Gastrocnemius medialis (tissue), 4 donors: Measurements from ENCODE around the gene CACNB4. TPM values are rescaled to one million over a fixed set of nuclear protein-coding genes. Genes with fewer than 3 reads are reported as not detected.

Source experiments
- ATAC-seq, 2 donors: fragments of 150-250 bp; one replicate each; pipeline ENCODE4 v1.9.1; 2016
- DNase-seq, 2 donors: peaks; one replicate each; pipeline ENCODE4 v3.0.0-alpha.2; 2019
- H3K27ac ChIP-seq, 4 donors: fragments of 200-600 bp; sonication (generic); 1 replicate in 1 of 4; 2 replicates in 3 of 4; pipeline ENCODE4 v1.5.1; 2016 to 2018; ENCODE audit warnings: mild to moderate bottlenecking in 2 of 4, moderate library complexity in 1 of 4
- H3K27me3 ChIP-seq, 3 donors: fragments of 200-600 bp; sonication (generic) in 2 of 3; 1 replicate in 1 of 3; 2 replicates in 2 of 3; pipeline versions ENCODE4 v1.5.1 to v1.6.0; 2016 to 2019; ENCODE audit warnings: mild to moderate bottlenecking in 1 of 3, moderate library complexity in 1 of 3
- H3K36me3 ChIP-seq, 2 donors: fragments of 200-600 bp; sonication (generic) in 1 of 2; one replicate each; pipeline ENCODE4 v1.5.1; 2017 to 2018
- H3K4me1 ChIP-seq, 2 donors: fragments of 200-600 bp; sonication (generic) in 1 of 2; one replicate each; pipeline ENCODE4 v1.5.1; 2016 to 2017; ENCODE audit warnings: mild to moderate bottlenecking in 2 of 2
- H3K4me3 ChIP-seq, 4 donors: fragments of 200-600 bp; sonication (generic) in 3 of 4; 1 replicate in 1 of 4; 2 replicates in 3 of 4; pipeline ENCODE4 v1.5.1; 2016 to 2019; ENCODE audit warnings: mild to moderate bottlenecking in 2 of 4
- H3K9me3 ChIP-seq, 3 donors: fragments of 200-600 bp; sonication (generic) in 2 of 3; 1 replicate in 1 of 3; 2 replicates in 2 of 3; pipeline ENCODE4 v1.5.1; 2016 to 2019
- POLR2A ChIP-seq, 2 donors: fragments of 450-650 bp; IDR thresholded peaks; one replicate each; pipeline ENCODE4 v1.6.1; 2017; ENCODE audit warnings: antibody characterized with exemption in 2 of 2, mild to moderate bottlenecking in 2 of 2, moderate library complexity in 2 of 2
- in situ Hi-C, 4 donors: fragments of 200-750 bp; cut with MboI; loops; one replicate each; pipeline versions ENCODE4 v1.15.0 to v1.8.0; 2017; ENCODE audit warnings: low sequenced_read_pairs in 4 of 4
- intact Hi-C: fragments of 100-400 bp; cut with DNase I; formaldehyde crosslinking; loops from one replicate; pipeline ENCODE4 v1.15.1; 2023; ENCODE audit warnings: low total_unique reads
- total RNA-seq, 4 donors: library from RNA; depleted of rRNA; stranded (reverse); fragments of >200 nt; gene quantifications; one replicate each; pipeline versions ENCODE4 v1.1.0 to v1.2.3, GENCODE V29; 2016
- TF ChIP-seq, protein P1 (sequence below), 5 experiments: fragments of 450-650 bp in 3 of 5; fragments of 200-600 bp in 2 of 5; sonication (generic) in 2 of 5; IDR thresholded peaks in 4 of 5; conservative IDR thresholded peaks in 1 of 5; 1 replicate in 4 of 5; 2 replicates in 1 of 5; pipeline ENCODE4 v1.5.1; 2016 to 2019; ENCODE audit warnings: antibody characterized with exemption in 5 of 5, mild to moderate bottlenecking in 3 of 5, moderate library complexity in 3 of 5

Gene CACNB4
- total RNA-seq, 4 donors from 2014 or later = 0.04 to 0.56 (median 0.36) TPM

DNA sequence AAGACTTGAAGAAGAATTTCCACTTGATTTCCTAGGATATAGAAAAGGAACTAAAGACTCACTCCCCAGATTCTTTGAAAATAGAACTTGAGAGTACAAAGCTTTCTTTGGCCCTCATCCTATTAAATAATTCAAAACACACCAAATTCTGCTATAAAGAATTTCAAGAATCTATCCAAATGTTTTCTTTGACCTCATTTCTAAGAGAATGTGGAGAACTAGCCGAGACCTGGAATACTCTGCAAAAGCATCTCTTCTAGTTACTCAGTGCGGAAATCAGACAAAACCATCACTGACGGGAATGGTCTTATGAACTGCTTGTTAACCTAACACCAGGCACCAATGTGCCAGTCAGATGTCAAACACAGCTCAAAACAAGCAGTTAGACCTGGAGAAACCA, 226.4 kb downstream of the CACNB4 start:
- no peaks in the 10 kb centered on the region for H3K9me3 ChIP-seq
- ATAC-seq (no peak), DNase-seq (no peak)
- no peak overlapping the region for H3K4me3 ChIP-seq
- intact Hi-C loops = no loop called here
- no peak overlapping the region for H3K27ac ChIP-seq
- H3K27me3 ChIP-seq = no peaks in the 10 kb centered on the region
- TF ChIP-seq POLR2A (IDR thresholded peaks at IDR 0.05) = no peak
- TF ChIP-seq, protein P1, sequence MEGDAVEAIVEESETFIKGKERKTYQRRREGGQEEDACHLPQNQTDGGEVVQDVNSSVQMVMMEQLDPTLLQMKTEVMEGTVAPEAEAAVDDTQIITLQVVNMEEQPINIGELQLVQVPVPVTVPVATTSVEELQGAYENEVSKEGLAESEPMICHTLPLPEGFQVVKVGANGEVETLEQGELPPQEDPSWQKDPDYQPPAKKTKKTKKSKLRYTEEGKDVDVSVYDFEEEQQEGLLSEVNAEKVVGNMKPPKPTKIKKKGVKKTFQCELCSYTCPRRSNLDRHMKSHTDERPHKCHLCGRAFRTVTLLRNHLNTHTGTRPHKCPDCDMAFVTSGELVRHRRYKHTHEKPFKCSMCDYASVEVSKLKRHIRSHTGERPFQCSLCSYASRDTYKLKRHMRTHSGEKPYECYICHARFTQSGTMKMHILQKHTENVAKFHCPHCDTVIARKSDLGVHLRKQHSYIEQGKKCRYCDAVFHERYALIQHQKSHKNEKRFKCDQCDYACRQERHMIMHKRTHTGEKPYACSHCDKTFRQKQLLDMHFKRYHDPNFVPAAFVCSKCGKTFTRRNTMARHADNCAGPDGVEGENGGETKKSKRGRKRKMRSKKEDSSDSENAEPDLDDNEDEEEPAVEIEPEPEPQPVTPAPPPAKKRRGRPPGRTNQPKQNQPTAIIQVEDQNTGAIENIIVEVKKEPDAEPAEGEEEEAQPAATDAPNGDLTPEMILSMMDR (IDR thresholded peaks at IDR 0.05 in 4 of 5, conservative IDR thresholded peaks at IDR 0.05 in 1 of 5) = no peak
- no peaks in the 10 kb centered on the region for H3K36me3 ChIP-seq
- no peaks in the 10 kb centered on the region for H3K4me1 ChIP-seq
- in situ Hi-C loops = no loop called here

DNA sequence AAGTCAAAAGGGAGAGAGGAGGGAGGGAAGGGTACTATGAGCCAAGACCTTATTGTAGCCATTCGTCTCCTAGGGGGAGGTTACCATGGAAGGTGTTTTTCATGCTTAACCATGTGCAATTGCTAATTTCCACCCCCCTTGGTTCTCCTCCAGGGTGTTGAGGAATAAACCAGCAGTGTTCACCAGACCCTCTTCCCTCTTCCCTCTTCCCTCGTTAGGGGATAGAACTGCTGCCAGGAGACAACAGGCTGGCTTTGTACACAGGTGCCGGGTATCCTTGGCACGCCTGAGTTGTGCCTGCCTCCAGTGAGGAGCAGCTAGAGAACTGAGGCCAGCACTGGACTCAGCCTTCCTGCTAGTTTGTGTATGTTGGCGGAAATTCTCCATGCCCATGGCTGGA, 229.6 kb downstream of the CACNB4 start:
- no peaks in the 10 kb centered on the region for H3K9me3 ChIP-seq
- TF ChIP-seq POLR2A (IDR thresholded peaks at IDR 0.05) = no peak
- TF ChIP-seq, protein P1 (IDR thresholded peaks at IDR 0.05 in 4 of 5, conservative IDR thresholded peaks at IDR 0.05 in 1 of 5) = no peak
- ATAC-seq (no peak), DNase-seq (no peak)
- no peaks in the 10 kb centered on the region for H3K27me3 ChIP-seq
- intact Hi-C loops = no loop called here
- H3K27ac ChIP-seq = no peak overlapping the region
- in situ Hi-C loops = no loop called here
- H3K4me1 ChIP-seq = no peaks in the 10 kb centered on the region
- no peaks in the 10 kb centered on the region for H3K36me3 ChIP-seq
- H3K4me3 ChIP-seq = no peak overlapping the region

DNA sequence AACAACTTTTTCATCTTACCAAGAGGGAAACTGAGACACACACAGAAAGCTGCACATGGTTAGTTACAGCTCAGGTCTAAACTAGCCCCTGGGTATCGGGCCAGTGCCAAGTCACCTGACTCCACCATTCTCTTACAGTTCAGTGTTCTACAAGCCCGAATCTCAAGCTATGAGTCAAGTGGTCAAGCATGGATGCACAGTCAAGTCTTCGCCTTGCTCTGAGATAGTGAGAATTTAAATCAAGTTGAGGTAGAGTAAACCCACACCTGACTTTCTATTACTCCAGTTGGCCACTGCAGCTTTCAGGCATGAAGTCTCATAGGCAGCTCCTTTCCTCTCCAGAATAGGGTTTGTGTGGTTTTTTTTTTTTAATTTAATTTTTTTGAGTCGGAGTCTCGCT, 236.1 kb downstream of the CACNB4 start:
- intact Hi-C loops = no loop called here
- TF ChIP-seq, protein P1 (IDR thresholded peaks at IDR 0.05 in 4 of 5, conservative IDR thresholded peaks at IDR 0.05 in 1 of 5) = no peak
- no peak for TF ChIP-seq POLR2A (IDR thresholded peaks at IDR 0.05)
- no peak overlapping the region for H3K4me3 ChIP-seq
- DNase-seq (no peak), ATAC-seq (no peak)
- in situ Hi-C loops = no loop called here
- no peaks in the 10 kb centered on the region for H3K36me3 ChIP-seq
- no peak overlapping the region for H3K27ac ChIP-seq
- no peaks in the 10 kb centered on the region for H3K27me3 ChIP-seq
- no peaks in the 10 kb centered on the region for H3K4me1 ChIP-seq
- H3K9me3 ChIP-seq = no peaks in the 10 kb centered on the region

DNA sequence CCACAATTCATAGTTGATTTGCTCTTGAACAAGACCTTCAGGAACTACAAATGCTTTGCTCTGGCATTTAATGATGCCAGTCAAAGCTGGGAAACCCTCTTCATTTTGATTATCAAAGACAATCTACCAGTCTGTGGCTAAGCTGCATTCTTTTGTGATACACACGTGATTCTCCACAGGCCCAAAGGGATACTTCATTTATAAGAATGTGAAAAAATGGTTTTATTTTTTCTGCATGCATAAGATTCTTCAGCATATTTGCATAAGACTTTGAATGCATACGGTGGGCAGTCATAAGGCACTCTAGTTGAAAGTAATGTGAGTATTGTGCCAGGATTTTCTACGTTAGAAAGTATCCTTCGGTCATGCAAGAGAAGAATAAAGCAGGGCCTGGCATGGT, 237.7 kb downstream of the CACNB4 start:
- DNase-seq (no peak), ATAC-seq (no peak)
- no peak for TF ChIP-seq POLR2A (IDR thresholded peaks at IDR 0.05)
- TF ChIP-seq, protein P1 (IDR thresholded peaks at IDR 0.05 in 4 of 5, conservative IDR thresholded peaks at IDR 0.05 in 1 of 5) = no peak
- Histone ChIP-seq H3K4me1 (no peaks in the 10 kb centered on the region), H3K27ac (no peak overlapping the region), H3K27me3 (no peaks in the 10 kb centered on the region), H3K9me3 (no peaks in the 10 kb centered on the region), H3K4me3 (no peak overlapping the region), H3K36me3 (no peaks in the 10 kb centered on the region)
- in situ Hi-C loops = no loop called here
- intact Hi-C loops = no loop called here

DNA sequence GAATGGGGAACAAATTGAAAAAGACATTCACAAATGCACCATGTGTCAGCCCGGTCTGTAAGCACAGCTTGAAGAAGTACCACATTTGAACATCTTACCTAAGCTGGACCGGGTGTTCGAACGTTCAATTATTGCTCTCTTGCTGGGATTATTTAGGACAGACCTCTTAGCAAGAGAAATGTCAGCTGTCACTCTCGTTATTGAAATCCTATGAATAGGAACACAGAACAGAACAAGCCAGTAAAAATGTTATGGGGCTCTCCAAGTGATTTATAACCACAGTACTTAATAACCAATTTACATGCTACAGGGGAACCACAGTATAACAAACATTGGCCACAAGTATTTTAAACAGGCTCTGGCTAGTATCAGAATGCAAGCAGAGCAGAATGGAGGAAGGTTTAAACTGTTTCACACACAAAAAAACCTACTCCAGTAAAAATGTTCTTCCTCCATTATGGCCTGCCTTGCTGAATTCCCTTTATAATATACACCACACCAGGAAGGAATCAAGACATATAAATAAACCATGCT, 238.2 kb downstream of the CACNB4 start:
- TF ChIP-seq, protein P1 (IDR thresholded peaks at IDR 0.05 in 4 of 5, conservative IDR thresholded peaks at IDR 0.05 in 1 of 5) = no peak
- TF ChIP-seq POLR2A (IDR thresholded peaks at IDR 0.05) = no peak
- no peaks in the 10 kb centered on the region for H3K36me3 ChIP-seq
- H3K9me3 ChIP-seq = no peaks in the 10 kb centered on the region
- ATAC-seq = no peak
- H3K4me3 ChIP-seq = no peak overlapping the region
- no peak for DNase-seq
- no peaks in the 10 kb centered on the region for H3K4me1 ChIP-seq
- no peak overlapping the region for H3K27ac ChIP-seq
- intact Hi-C loops (no loop called here), in situ Hi-C loops (no loop called here)
- H3K27me3 ChIP-seq = no peaks in the 10 kb centered on the region
